Loucy (cell line): ENCODE results near the gene DNAJB4.

Experiments used
- EZH2phosphoT487 ChIP-seq: fragments of 200-600 bp; IDR thresholded peaks from 2 replicates; pipeline ENCODE4 v1.6.1; 2018; ENCODE audit warnings: antibody characterized with exemption, mild to moderate bottlenecking, moderate library complexity, borderline replicate concordance
- TF ChIP-seq, protein P1 (sequence below): fragments of 200-600 bp; sonication (generic); conservative IDR thresholded peaks from 2 replicates; pipeline ENCODE4 v1.5.1; 2014; ENCODE audit warnings: mild to moderate bottlenecking, antibody characterized with exemption, low read length

DNA sequence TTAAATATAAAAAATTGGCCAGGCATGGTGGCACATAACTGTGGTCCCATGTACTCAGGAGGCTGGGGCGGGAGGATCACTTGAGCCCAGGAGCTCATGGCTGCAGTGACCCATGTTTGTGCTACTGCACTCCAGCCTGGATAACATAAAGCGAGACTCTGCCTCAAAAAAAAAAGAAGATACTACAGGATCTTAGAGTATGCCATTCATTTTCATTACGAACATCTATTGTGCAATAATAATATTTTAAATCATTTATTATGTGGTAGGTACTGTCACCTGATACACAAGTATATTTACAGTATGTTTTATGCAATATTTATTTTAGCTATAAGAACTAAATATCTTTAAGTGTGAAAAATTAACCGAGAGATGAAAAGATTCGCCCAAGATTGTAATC is 31.7 kb downstream of the DNAJB4 start:
- TF ChIP-seq, protein P1, sequence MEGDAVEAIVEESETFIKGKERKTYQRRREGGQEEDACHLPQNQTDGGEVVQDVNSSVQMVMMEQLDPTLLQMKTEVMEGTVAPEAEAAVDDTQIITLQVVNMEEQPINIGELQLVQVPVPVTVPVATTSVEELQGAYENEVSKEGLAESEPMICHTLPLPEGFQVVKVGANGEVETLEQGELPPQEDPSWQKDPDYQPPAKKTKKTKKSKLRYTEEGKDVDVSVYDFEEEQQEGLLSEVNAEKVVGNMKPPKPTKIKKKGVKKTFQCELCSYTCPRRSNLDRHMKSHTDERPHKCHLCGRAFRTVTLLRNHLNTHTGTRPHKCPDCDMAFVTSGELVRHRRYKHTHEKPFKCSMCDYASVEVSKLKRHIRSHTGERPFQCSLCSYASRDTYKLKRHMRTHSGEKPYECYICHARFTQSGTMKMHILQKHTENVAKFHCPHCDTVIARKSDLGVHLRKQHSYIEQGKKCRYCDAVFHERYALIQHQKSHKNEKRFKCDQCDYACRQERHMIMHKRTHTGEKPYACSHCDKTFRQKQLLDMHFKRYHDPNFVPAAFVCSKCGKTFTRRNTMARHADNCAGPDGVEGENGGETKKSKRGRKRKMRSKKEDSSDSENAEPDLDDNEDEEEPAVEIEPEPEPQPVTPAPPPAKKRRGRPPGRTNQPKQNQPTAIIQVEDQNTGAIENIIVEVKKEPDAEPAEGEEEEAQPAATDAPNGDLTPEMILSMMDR = no peak
- no peak for TF ChIP-seq EZH2phosphoT487
